ENCODE results near the gene SCGB1A1.
"Not testable (repeated sequence)": the region's sequence is repeated elsewhere in the genome, so short reads cannot be mapped to it uniquely, and the experiment has no call there.

SCGB1A1 gene, protein sequence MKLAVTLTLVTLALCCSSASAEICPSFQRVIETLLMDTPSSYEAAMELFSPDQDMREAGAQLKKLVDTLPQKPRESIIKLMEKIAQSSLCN

DNA sequence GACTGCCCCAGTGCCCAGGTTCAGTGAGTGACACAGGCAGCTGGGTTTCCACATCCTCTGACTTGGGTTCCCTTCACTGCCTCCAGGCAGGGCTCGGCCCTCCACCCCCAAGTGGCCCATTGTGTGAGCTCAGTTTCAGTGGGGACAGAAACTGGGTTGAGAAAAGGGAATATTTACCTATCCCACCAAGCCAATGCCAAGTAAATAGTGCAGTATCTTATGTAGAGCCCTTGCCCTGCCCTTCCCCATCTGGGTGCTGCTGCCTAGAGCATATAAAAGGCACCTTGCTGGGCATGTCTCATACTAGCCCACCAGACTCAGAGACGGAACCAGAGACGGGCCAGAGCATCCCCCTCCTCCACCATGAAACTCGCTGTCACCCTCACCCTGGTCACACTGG, at the start of gene SCGB1A1:
SCGB1A1 (plus strand) TSS at position 301 of the 400 bp plus-strand sequence; CDS start at position 364, 63 bp downstream.
- no peak for DNase-seq

DNA sequence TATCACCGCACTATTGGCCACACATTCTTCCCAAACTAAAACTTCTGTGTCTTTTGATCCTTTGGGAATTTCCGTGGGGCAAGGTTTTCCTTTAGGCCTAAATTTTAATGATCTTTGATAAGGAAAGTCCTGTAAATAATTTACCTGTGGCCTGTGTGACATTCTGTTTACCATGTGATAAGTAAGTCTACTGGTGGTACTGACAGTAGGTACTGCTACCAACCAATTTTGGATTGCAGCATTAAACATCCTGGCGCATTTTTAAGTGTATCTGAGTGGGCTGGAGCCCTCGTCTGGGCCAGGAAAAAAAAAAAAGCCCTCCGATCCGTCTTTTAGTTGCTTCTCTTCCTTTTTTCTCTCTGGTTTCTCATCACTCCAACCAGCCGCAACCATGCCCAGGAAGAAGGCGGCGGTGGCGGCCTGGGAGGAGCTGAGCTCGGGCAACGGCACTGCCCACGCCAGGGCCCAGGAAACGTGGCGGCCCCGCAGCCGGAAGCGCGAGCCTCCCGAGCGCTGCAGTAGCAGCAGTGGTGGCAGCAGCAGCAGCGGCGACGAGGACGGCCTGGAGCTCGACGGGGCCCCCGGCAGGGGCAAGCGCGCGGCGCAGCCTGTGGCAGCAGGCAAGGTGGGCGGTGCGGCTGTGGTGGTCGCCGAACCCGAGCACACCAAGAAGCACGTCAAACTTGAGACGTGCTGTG, 47.9 kb upstream of the SCGB1A1 start:
- peak; percentile 70 for DNase-seq

DNA sequence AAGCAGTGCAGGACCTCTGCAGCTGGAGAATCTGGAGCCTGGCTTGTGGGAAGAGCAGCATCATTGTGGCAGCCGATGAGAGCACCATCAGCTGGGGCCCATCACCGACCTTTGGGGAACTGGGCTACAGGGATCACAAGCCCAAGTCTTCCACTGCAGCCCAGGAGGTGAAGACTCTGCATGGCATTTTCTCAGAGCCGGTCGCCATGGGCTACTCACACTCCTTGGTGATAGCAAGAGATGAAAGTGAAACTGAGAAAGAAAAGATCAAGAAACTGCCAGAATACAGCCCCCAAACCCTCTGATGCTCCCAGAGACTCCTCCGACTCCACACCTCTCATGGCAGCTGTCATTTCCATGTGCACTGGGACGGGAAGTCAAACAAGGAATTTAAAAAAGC, 46.0 kb upstream of the SCGB1A1 start:
- DNase-seq = no peak

DNA sequence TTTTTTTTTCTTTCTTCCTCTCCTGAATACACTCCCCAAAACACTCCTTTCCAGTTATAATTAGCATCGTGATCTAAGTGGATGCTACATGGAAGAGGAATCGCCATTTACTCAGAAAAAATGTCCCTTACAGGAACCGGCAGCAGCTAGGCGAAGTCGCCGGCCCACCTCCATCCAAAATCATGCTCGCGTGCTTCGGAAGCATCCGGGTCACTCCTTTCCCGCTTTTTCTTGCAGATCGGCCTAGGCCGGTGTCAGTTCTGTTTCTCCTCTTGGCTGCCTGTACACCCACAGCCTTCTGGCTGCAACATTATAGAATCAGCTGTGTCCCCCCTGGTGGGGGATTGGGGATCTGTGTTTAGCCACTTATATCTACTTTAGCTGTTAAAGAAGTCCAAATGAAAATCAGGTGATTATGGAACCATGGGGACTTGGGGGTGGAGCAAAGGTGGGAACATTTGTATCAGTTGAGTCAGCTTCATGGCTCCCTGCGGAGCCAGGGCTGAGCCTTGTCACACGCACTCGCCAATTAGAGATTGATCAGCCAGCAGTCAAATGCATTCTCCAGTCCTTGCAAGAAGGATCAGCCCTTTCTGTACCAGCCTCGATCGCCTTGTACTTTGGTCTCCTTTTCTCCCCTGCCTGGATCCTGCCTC, 45.2 kb upstream of the SCGB1A1 start:
- DNase-seq = no peak

DNA sequence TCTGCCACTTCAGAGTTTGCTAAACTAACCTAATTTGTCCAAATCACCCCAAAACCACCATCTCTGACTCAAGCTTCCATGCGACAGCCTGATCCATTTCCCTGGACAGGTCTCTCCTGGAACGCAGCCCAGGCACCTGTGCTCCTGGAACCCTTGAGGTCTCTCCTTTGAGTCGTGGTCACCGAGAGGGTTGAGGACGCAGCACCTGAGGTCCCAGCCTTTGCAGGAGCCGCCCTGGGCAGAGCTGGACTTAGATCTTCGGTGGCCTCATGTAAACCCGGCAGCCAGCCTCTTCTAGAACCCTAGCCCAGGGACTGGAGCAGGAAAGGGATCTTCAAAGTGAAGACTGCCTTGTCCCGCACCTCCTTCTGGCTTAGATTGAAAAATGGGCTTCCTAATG, 44.0 kb upstream of the SCGB1A1 start:
- DNase-seq = no peak

DNA sequence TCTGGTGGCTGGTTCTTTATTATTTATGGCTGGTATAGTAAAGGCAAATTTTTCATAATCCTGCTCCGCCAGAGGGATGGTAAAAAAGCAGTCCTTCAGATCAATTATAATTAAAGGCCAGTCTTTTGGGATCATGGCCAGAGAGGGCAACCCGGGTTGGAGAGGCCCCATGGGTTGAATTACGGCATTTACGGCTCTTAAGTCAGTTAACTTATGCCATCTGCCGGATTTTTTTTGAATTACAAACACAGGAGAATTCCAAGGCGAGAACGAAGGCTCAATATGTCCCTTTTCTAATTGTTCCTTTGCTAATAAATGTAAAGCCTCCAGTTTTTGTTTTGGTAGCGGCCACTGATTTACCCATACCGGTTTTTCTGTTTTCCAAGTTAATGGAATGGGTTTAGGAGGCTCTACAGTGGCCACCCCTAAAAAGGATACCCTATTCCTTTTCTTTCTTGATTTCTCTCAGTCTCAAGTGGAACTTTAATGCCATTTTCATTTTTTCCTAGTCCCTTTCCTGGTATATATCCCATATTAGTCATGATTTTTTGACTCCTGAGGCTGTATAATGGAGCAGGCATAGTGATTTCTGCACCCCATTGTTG, 40.3 kb upstream of the SCGB1A1 start:
- DNase-seq = not testable (repeated sequence)

DNA sequence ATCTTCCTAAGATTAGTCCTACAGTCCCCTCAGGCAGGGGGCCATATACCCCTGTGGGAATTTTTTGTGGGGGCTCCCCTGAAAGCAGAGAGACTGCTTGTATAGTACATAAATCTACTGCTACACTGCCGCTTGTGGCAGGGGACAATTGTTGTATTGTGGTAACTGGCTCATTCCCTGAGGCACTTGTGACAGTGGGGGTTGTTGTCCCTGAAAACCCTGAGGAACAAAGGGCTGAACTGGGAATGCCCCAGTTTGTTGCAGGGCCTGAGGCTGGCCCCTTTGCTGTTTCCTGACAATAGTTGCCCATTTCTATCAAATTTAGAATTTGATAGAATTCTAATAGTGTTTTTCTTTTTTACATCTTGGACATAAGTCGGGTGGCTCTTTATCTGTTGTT, 39.2 kb upstream of the SCGB1A1 start:
- DNase-seq = not testable (repeated sequence)

DNA sequence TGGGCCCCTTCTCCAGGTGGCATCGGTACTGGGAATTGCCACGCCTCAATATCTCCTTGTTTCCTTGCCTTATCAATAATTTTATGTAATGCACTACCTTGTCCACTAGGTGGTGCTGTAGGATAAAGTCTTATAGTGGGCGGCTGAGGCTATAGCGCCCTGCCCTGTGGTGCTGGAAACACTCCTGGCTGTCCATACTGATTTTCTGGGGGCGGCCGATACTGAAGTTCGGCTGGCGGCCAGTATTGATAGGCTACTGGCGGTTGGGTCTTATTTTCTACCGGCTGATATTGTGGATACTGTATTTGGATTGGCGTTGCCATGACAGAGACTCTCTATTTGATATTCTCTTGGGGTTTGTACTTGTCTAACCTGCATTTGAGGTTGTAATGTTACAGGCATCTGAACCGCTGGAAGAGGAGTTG, 38.0 kb upstream of the SCGB1A1 start:
- DNase-seq = peak; percentile 59

DNA sequence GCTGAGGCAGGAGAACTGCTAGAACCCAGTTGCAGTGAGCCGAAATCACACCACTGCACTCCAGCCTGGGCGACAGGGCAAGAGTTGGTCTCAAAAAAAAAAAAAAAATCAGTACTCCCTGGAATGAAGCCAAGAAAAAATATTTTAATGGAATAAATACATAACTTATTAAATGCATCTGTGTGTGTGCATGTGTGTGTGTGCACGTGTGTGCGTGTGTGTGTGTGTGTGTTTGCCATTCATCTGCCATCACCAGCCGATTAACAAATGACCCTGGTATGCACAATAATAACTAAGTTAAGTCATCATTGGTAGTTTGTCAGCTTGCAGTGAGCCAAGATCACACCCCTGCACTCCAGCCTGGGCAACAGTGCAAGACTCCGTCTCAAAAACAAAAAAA, 35.0 kb upstream of the SCGB1A1 start:
- no peak for DNase-seq

DNA sequence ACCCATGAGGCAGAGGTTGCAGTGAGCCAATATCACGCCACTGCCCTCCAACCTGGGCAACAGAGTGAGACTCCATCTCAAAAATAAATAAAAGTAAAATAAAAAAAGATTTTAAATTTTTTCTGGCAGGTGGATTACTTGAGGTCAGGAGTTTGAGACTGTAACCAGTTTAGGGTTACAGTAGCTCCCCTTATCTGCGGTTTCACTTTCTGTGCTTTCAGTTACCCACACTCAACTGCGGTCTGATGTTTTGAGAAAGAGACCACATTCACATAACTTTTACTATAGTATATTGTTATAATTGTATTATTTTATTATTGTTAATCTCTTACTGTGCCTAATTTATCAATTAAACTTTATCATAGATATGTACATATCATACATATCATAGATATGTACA, 32.8 kb upstream of the SCGB1A1 start:
- not testable (repeated sequence) for DNase-seq

DNA sequence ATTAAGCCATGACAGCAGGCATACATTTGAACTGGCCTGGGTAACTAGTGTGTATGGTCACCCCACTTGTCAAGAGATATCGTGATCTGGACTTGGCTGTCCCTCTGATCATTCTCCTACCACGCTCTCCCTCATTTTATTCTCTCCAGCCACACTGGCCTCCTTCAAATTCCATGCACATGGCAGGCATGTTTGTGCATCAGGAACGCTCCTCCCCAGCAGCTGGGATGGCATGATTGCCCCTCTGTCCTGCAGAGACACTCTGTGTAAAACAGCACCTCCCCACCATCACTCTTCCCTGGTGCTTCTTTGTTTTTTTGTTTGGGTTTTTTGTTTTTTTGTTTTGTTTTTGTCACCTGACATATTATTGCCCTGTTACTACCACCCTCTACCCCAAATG, 31.5 kb upstream of the SCGB1A1 start:
- no peak for DNase-seq

DNA sequence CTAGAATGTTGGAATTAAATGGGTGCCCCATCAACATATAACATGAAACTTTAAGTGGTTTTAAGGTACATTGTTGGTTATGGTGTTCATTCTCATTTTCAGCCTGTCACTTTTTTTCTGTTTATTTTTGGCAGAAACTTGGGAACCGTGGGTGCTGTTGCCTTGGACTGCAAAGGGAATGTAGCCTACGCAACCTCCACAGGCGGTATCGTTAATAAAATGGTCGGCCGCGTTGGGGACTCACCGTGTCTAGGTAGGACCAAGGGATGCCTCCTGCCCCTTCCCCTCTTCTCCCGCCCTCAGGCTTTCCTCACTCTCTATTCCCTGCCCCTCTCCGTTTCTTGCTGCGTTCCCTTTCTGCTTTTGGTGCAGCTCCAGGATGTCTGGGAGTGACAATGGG, 29.8 kb upstream of the SCGB1A1 start:
- no peak for DNase-seq

DNA sequence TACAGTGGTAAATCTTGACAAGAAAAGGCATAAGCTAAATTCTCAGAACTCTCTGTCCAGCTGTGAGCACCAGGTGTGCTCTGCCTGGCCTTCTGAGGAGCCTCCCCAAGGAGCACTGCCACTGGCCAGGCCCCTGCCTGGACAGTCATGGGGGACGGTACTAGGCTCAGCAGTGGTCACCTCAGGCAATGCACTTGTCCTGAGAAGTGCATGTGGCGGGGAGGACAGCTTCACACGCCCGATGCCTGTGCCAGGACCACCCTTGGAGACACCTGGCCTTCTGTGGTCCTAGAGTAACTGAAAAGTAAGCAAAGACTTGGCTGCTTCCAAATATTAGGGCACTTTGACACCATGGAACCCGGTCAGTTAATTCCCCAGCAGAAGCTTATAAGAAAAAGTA, 28.6 kb upstream of the SCGB1A1 start:
- no peak for DNase-seq

DNA sequence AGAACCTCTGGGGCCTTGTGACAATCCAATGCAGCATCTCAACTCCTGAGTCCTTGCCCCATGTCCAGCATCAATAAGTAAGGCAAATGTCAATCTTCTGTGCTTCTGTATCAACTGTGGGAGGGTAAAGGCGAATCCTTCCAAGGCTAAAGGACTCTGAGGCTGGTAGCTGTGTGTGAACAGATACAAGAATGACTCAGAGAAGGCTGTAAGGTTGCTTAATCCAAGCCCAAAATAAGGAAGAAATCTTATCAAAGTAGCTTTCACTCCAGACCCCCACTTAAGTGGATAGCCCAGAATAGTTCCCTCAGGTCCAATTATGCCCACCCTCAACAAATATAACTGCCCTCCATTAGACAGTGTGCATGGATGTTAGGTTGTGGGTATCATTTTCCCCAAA, 28.1 kb upstream of the SCGB1A1 start:
- no peak for DNase-seq

DNA sequence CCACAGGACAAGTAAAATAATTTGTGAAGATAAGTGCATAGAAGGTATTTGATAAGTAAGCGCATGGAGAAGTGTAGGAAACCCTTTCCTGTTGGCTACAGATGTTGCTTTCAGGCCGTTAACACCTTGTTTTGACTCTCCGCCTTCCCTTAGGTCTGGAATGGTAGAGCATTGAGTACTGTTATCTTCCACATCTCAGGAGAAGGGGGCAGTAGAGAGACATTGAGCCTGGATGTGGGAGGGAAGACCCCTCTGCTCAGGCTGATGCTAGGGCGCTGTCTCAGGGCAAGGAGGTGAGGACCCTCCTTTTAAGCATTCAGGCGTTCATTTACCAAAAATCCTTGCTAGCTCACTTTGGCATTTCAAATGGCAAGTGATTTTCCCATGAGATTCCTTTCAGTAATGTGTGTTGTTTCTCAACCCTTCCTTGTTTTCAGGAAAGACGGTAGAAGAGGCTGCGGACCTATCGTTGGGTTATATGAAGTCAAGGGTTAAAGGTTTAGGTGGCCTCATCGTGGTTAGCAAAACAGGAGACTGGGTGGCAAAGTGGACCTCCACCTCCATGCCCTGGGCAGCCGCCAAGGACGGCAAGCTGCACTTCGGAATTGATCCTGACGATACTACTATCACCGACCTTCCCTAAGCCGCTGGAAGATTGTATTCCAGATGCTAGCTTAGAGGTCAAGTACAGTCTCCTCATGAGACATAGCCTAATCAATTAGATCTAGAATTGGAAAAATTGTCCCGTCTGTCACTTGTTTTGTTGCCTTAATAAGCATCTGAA, 27.0 kb upstream of the SCGB1A1 start:
- no peak for DNase-seq

DNA sequence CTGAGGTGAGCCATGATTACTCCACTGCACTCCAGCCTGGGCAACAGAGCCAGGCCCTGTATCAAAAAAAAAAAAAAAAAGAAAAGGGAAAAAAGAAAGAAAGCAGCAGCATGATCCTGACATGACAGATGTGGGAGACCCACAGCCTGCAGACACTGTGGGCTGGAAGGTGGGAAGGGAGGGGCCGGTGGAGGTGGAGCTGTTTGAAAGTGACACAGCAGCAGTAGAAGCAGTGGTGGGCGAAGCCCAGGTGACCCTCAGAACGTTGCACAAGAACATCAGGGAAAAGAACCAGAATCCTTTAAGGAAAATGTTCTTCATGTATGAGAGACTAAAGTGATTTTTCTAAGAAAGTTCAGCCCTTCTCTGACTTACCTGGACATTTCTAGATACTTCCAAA, 26.3 kb upstream of the SCGB1A1 start:
- no peak for DNase-seq

DNA sequence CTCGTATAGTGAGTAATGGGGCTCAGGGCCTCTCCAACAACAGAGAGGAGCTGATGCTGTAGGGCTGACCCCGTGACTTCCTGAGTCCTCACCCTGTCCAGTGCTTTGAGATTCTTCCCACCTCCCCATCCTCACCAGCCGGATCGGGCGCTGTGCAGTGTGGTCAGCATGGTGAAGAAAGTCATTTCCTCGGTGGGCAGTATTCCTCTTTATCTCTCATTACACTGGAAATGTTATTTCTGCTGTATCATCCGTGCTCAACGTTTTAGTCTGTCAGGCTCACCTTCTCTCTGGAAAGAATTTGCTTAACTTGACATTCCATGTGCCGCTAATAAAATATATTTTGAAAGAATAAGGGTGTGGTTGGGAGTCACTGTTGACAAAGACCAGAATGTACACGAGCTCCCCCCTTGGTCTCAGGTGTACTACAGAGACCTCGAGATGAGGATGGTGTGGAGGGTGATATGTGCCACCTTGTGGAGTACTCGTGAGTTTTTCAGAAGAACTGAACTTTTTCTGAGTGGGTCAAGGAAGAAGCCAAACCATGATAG, 25.7 kb upstream of the SCGB1A1 start:
- DNase-seq = no peak

DNA sequence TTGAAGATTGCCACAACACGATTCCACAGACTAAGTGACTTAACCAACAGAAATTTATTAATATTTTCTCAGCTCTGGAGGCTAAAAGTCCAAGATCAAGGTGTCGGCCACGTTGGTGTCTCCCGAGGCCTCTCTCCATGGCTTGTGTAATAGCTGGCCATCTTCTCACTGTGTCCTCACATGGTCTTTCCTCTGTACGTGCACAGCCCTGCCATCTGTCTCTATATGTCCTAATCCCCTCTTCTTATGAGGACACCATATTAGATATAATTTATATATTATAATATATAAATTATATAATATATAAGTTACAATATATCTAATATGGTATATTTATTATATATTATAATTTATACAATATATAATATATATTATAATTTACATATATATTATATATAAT, 25.1 kb upstream of the SCGB1A1 start:
- no peak for DNase-seq

DNA sequence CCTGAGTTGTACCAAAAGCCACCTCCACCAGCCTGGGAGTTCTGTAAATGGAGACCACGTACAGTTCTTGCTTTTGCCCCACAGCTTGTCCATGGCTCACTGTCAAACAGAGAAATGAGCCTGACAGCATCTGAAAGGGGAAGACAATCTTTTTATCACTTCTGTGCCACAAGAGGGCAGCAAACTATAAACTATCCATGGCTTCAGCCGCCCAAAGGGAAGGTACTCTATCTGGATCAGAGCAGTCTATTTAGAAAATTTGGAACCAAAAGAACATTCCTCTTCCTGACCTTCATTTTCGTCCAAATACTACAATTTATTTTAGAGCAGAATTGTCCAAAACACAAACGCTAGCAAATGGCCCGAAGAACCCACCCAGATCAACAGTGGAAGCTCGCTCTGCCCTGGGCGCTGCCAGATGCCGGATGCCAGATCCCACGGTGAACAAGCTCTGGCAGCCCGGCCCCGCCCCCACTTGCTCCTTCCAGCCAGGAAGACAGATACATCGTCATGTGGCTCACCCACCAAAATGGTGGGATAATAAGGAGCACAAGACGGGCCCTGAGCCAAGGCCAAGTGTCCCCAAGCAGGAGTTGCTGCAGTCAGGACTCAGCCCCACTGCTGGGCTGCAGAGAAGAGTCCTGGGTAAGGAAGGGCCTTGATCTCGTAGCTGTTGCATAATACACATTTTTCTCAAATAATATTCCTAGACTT, 23.9 kb upstream of the SCGB1A1 start:
- no peak for DNase-seq

DNA sequence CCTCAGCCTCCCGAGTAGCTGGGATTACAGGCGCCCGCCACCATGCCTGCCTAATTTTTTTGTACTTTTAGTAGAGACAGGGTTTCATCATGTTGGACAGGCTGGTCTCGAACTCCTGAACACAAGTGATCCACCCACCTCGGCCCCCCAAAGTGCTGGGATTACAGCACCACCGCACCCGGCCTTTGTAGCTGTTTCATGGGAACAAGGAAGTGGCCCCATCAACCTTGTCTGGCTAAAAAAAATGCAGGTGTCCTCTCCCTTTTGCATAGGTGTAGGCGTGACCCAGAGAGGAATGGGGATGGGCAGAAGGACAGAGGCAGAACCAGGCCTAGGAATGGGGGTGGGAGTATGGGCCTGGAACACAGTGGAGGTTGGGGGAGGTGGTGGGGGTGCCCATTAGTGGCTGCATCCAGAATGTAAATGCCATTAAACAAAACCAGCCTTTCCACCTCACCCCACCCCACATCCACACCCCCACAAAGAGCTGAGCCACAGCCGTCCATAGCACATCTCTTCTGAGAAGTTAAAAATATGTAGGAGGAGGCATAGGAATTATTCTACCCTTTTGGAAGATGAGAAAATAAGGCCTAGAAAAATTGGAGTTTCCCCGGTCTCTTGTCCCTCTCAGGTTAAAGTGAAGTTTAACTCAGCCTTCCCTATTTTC, 22.8 kb upstream of the SCGB1A1 start:
- no peak for DNase-seq
